Endothelial cell of umbilical vein (primary cell): ENCODE measurements around the gene TBPL1. TPM values are rescaled to one million over a fixed set of nuclear protein-coding genes. Genes with fewer than 3 reads are reported as not detected.

ENCODE experiments used
- BruUV-seq: library from RNA; stranded (reverse); fragments of 400-500 nt; replicated peaks from 2 replicates; lab custom pipeline; 2021; lab: Mats Ljungman, UMichigan
- CTCF ChIA-PET: fragments of 300-600, 350-600 bp; sonication (Branson Sonifier 250); formaldehyde crosslinking; loops from one replicate; lab custom pipeline; 2021; ENCODE audit warnings: antibody characterized with exemption, inconsistent platforms; lab: Charles Lee
- POLR2A ChIA-PET: fragments of 300-600, 350-600 bp; sonication (Branson Sonifier 250); formaldehyde crosslinking; loops from one replicate; lab custom pipeline; 2021; ENCODE audit warnings: antibody characterized with exemption, inconsistent platforms; lab: Charles Lee
- DNase-seq: peaks from one replicate; pipeline ENCODE4 v3.0.0-alpha.2; 2011; ENCODE audit warnings: low read depth, low spot score
- FAIRE-seq: peaks from 2 replicates; lab custom pipeline; 2011; peaks lifted over from hg19 to GRCh38; lab: Jason Lieb, UNC
- H2AFZ ChIP-seq: 2 replicates; pipeline ENCODE4 v1.6.0; 2012; ENCODE audit warnings: low read depth, low read length, control low read depth, inconsistent platforms
- H3K27ac ChIP-seq: 2 replicates; pipeline ENCODE4 v1.5.1; 2011; ENCODE audit warnings: low read depth, mild to moderate bottlenecking, control low read depth, low read length, moderate library complexity; ENCODE audit not compliant: insufficient read depth
- H3K27me3 ChIP-seq, 2 experiments: 2 replicates each; pipeline versions ENCODE4 v1.6.0 to v1.6.1; 2011; ENCODE audit warnings: low read length in 2 of 2, mixed read lengths in 1 of 2; ENCODE audit not compliant: control insufficient read depth in 2 of 2, insufficient read depth in 2 of 2
- H3K36me3 ChIP-seq, 2 experiments: 2 replicates in 1 of 2; 3 replicates in 1 of 2; pipeline ENCODE4 v1.5.1; 2011; ENCODE audit warnings: low read length in 2 of 2, mild to moderate bottlenecking in 1 of 2, moderate library complexity in 1 of 2; ENCODE audit not compliant: control insufficient read depth in 2 of 2, insufficient read depth in 2 of 2; ENCODE audit errors: extremely low read depth in 1 of 2
- H3K4me1 ChIP-seq: 3 replicates; pipeline ENCODE4 v1.5.1; 2011; ENCODE audit warnings: mild to moderate bottlenecking, low read length; ENCODE audit not compliant: control insufficient read depth, insufficient read depth; ENCODE audit errors: extremely low read depth
- H3K4me2 ChIP-seq: 2 replicates; pipeline ENCODE4 v1.6.1; 2011; ENCODE audit warnings: low read length, control low read depth, mixed read lengths; ENCODE audit not compliant: insufficient read depth
- H3K4me3 ChIP-seq, 3 experiments: fragments of 200-600 bp in 1 of 3; sonication (generic), shearing (Covaris generic) in 1 of 3; replicated peaks in 1 of 3; 2 replicates each; pipeline ENCODE4 v1.5.1; 2011 to 2016; ENCODE audit warnings: control low read depth in 3 of 3, low read length in 3 of 3, mild to moderate bottlenecking in 2 of 3, inconsistent platforms in 1 of 3, low read depth in 1 of 3, moderate library complexity in 1 of 3; ENCODE audit not compliant: insufficient read depth in 1 of 3
- H3K79me2 ChIP-seq: 2 replicates; pipeline ENCODE4 v1.6.0; 2012; ENCODE audit warnings: low read length, inconsistent platforms; ENCODE audit not compliant: control insufficient read depth, insufficient read depth
- H3K9ac ChIP-seq: replicated peaks from 2 replicates; pipeline ENCODE3; 2011; ENCODE audit warnings: low read length, control low read depth; ENCODE audit not compliant: insufficient read depth; ENCODE audit errors: extremely low read depth
- H3K9me1 ChIP-seq: replicated peaks from 3 replicates; pipeline ENCODE4 v1.6.0; 2011; ENCODE audit warnings: mild to moderate bottlenecking, low read length; ENCODE audit not compliant: control insufficient read depth, insufficient read depth; ENCODE audit errors: extremely low read depth
- H3K9me3 ChIP-seq: replicated peaks from 2 replicates; pipeline ENCODE4 v1.5.1; 2012; ENCODE audit warnings: low read length, inconsistent platforms; ENCODE audit not compliant: control insufficient read depth, insufficient read depth
- H4K20me1 ChIP-seq: replicated peaks from 2 replicates; pipeline ENCODE3; 2011; ENCODE audit warnings: mild to moderate bottlenecking, low read length; ENCODE audit not compliant: control insufficient read depth, insufficient read depth; ENCODE audit errors: extremely low read depth
- EZH2 ChIP-seq: IDR thresholded peaks from 2 replicates; pipeline ENCODE4 v1.6.1; 2012; ENCODE audit warnings: borderline replicate concordance, low read depth, mild to moderate bottlenecking, moderate library complexity, low read length, inconsistent platforms; ENCODE audit not compliant: severe bottlenecking
- FOS ChIP-seq: IDR thresholded peaks from 2 replicates; pipeline ENCODE4 v1.6.1; 2011; ENCODE audit warnings: mild to moderate bottlenecking, low read length, moderate library complexity, borderline replicate concordance; ENCODE audit not compliant: insufficient read depth
- GATA2 ChIP-seq: IDR thresholded peaks from 2 replicates; pipeline ENCODE4 v1.7.0; 2011; ENCODE audit warnings: low read depth, mild to moderate bottlenecking, moderate library complexity, mixed read lengths, low read length; ENCODE audit not compliant: insufficient read length, insufficient read depth
- JUN ChIP-seq: IDR thresholded peaks from 2 replicates; pipeline ENCODE4 v1.6.1; 2011; ENCODE audit warnings: borderline replicate concordance, low read depth; ENCODE audit not compliant: insufficient read length, insufficient read depth
- MYC ChIP-seq: IDR thresholded peaks from one replicate; pipeline ENCODE4 v1.6.1; 2011; ENCODE audit warnings: mild to moderate bottlenecking, low read depth, low read length
- POLR2A ChIP-seq: IDR thresholded peaks from 2 replicates; pipeline ENCODE4 v1.6.1; 2012; ENCODE audit warnings: low read depth, mild to moderate bottlenecking, control low read depth, low read length
- POLR2AphosphoS5 ChIP-seq: IDR thresholded peaks from 2 replicates; pipeline ENCODE4 v1.6.1; 2012; ENCODE audit warnings: low read depth, mild to moderate bottlenecking, control low read depth, low read length, moderate library complexity; ENCODE audit not compliant: insufficient read depth
- dilution Hi-C: fragments of 300-500 bp; cut with MboI; formaldehyde crosslinking; loops from one replicate; pipeline ENCODE4 v1.15.0; 2019; ENCODE audit warnings: low sequenced_read_pairs; ENCODE audit not compliant: extremely low pct_ligation_motif_present
- intact Hi-C: fragments of 100-400 bp; cut with micrococcal nuclease; formaldehyde crosslinking; loops from one replicate; pipeline ENCODE4 v1.10.0; 2022
- polyA plus RNA-seq, 4 experiments: library from polyadenylated mRNA; depleted of rRNA in 3 of 4; stranded (reverse) in 3 of 4; unstranded in 1 of 4; fragments of >200 nt; gene quantifications; 2 replicates each; pipeline versions ENCODE4 v1.2.1 to v1.2.3, GENCODE V29; 2011 to 2012; ENCODE audit warnings: missing spikeins in 1 of 4
- total RNA-seq: library from RNA; stranded (reverse); gene quantifications from 2 replicates; pipeline ENCODE4 v1.2.3, GENCODE V29; 2021
- TF ChIP-seq, protein P1 (sequence below): IDR thresholded peaks from 2 replicates; pipeline ENCODE4 v1.6.1; 2011; ENCODE audit not compliant: insufficient read depth, insufficient read length
- TF ChIP-seq, protein P2 (sequence below), 2 donors: IDR thresholded peaks; 1 replicate in 1 of 2; 2 replicates in 1 of 2; pipeline ENCODE4 v1.5.1; 2011; ENCODE audit warnings: low read length in 2 of 2, mild to moderate bottlenecking in 2 of 2, moderate library complexity in 2 of 2, control low read depth in 1 of 2, inconsistent platforms in 1 of 2, low read depth in 1 of 2; ENCODE audit not compliant: insufficient read depth in 1 of 2; ENCODE audit errors: extremely low read depth in 1 of 2

The TBPL1 gene
- total and polyA plus RNA-seq, 2 donors (not counting 3 experiments of a cell fraction or from before 2014, with no cell fraction given): 19.6 to 31.2 TPM

DNA sequence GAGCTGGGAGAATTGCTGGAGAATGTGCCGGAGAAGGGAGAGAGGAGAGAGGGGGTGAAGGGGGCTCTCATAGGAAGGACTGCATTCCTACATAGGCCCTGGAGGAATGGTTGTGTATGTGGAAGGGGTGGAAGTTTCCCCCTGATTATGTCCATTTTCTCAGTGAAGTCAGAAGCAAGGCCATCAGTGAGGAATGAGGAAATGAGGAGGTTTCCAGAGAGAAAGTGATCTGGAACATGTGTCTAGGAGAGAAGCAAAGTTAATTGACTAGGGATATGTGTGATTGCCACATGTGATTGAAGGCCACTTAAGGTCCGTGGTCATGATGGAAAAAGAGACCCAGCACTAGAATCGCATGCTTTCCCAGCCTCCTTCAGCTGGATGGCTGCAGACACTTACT lies 42.3 kb downstream of the TBPL1 start:
- ChIA-PET POLR2A (no interaction called here), CTCF (interaction anchor here (1.6 kb wide), 1 partner anchor 68 kb away, joined by 5 read pairs; no protein-coding TSS in a partner anchor)
- no peak overlapping the region for H3K27ac ChIP-seq
- FAIRE-seq: no peak
- H2AFZ ChIP-seq: no peak overlapping the region
- DNase-seq: no peak
- no peak overlapping the region for H3K4me2 ChIP-seq
- TF ChIP-seq MYC: no peak
- TF ChIP-seq, protein P1, sequence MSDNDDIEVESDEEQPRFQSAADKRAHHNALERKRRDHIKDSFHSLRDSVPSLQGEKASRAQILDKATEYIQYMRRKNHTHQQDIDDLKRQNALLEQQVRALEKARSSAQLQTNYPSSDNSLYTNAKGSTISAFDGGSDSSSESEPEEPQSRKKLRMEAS: no peak
- no peak for TF ChIP-seq GATA2
- TF ChIP-seq POLR2AphosphoS5: no peak
- TF ChIP-seq FOS: no peak
- no peak for TF ChIP-seq POLR2A
- TF ChIP-seq JUN: no peak
- no peak overlapping the region for H3K9ac ChIP-seq
- intact Hi-C loops (no loop called here), dilution Hi-C loops (no loop called here)
- peaks cover 0 to 3% of the 10 kb centered on the region in 2 experiments for H3K27me3 ChIP-seq
- no peak overlapping the region for H3K4me3 ChIP-seq
- no TSS peak for BruUV-seq
- H4K20me1 ChIP-seq: no peaks in the 10 kb centered on the region
- no peaks in the 10 kb centered on the region for H3K36me3 ChIP-seq
- H3K79me2 ChIP-seq: no peaks in the 10 kb centered on the region
- H3K4me1 ChIP-seq: peaks cover 11% of the 10 kb centered on the region
- H3K9me3 ChIP-seq: no peaks in the 10 kb centered on the region
- no peaks in the 10 kb centered on the region for H3K9me1 ChIP-seq

DNA sequence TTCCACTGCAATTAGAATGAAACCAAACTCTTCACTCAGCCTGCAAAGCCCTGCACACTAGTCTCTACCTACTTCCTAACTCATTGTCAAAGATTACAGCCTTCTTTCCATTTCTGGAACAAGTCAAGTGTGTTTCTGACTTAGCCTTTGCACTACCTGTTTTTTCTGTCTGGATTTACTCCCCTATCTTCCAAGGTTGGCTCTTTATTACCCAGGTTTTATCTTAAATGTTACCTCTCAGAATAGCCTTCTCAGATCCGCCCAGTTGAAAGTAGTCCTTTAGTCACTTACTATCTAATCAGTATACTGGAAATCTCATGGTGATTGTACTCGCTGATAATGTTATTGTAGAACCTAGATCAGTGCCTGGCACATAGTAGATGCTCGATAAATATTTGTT lies 42.7 kb downstream of the TBPL1 start:
- CTCF ChIA-PET: interaction anchor here (1.0 to 1.6 kb wide), 4 partner anchors 13 to 79 kb away, joined by 3 to 5 read pairs (median 3); no protein-coding TSS in a partner anchor
- intact Hi-C loops: no loop called here
- POLR2A ChIA-PET: interaction anchor here (0.5 kb wide), 1 partner anchor 1655 kb away, joined by 3 read pairs; no protein-coding TSS in a partner anchor
- Histone ChIP-seq H3K36me3 (no peaks in the 10 kb centered on the region), H2AFZ (no peak overlapping the region), H3K4me1 (peaks cover 9% of the 10 kb centered on the region), H4K20me1 (no peaks in the 10 kb centered on the region), H3K9me1 (no peaks in the 10 kb centered on the region), H3K79me2 (no peaks in the 10 kb centered on the region), H3K4me2 (no peak overlapping the region), H3K4me3 (no peak overlapping the region), H3K9ac (no peak overlapping the region), H3K9me3 (no peaks in the 10 kb centered on the region), H3K27me3 (peaks cover 0 to 3% of the 10 kb centered on the region in 2 experiments), H3K27ac (no peak overlapping the region)
- no peak for TF ChIP-seq JUN
- TF ChIP-seq EZH2: no peak
- no peak for TF ChIP-seq POLR2A
- TF ChIP-seq, protein P2, sequence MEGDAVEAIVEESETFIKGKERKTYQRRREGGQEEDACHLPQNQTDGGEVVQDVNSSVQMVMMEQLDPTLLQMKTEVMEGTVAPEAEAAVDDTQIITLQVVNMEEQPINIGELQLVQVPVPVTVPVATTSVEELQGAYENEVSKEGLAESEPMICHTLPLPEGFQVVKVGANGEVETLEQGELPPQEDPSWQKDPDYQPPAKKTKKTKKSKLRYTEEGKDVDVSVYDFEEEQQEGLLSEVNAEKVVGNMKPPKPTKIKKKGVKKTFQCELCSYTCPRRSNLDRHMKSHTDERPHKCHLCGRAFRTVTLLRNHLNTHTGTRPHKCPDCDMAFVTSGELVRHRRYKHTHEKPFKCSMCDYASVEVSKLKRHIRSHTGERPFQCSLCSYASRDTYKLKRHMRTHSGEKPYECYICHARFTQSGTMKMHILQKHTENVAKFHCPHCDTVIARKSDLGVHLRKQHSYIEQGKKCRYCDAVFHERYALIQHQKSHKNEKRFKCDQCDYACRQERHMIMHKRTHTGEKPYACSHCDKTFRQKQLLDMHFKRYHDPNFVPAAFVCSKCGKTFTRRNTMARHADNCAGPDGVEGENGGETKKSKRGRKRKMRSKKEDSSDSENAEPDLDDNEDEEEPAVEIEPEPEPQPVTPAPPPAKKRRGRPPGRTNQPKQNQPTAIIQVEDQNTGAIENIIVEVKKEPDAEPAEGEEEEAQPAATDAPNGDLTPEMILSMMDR (IDR thresholded peaks at IDR 0.05; ENCODE audit: extremely low read depth in 1 of 2, insufficient read depth in 1 of 2, low read depth in 1 of 2, low read length in 2 of 2): no peak
- no peak for TF ChIP-seq GATA2
- TF ChIP-seq FOS: no peak
- TF ChIP-seq, protein P1: no peak
- TF ChIP-seq MYC: no peak
- no peak for TF ChIP-seq POLR2AphosphoS5
- dilution Hi-C loops: no loop called here
- no peak for FAIRE-seq
- no TSS peak for BruUV-seq
- DNase-seq: no peak
